K562 (cell line): ENCODE data around the gene TARS2. TPM values are rescaled to one million over a fixed set of nuclear protein-coding genes. Genes with fewer than 3 reads are reported as not detected.

Source experiments
- EP300 ChIP-seq: IDR thresholded peaks from 2 replicates; pipeline ENCODE4 v1.6.1; 2012; ENCODE audit warnings: low read length, improper control_type of control experiment
- GATAD2B ChIP-seq: fragments of 450-650 bp; IDR thresholded peaks from 2 replicates; pipeline ENCODE4 v1.6.1; 2017; ENCODE audit warnings: mild to moderate bottlenecking, borderline replicate concordance
- HMGN3 ChIP-seq: IDR thresholded peaks from 2 replicates; pipeline ENCODE4 v1.6.1; 2011; ENCODE audit warnings: borderline replicate concordance, low read depth, mild to moderate bottlenecking, mixed read lengths, low read length; ENCODE audit not compliant: insufficient read length; ENCODE audit errors: extremely low read depth
- KDM4B ChIP-seq, 2 experiments: fragments of 450-650 bp in 1 of 2; sonication (generic) in 1 of 2; IDR thresholded peaks; 2 replicates each; pipeline ENCODE4 v1.6.1; 2016 to 2017; ENCODE audit warnings: borderline replicate concordance in 2 of 2, antibody characterized with exemption in 1 of 2, low read depth in 1 of 2, mild to moderate bottlenecking in 1 of 2
- NFIC ChIP-seq: fragments of 450-650 bp; IDR thresholded peaks from 2 replicates; pipeline ENCODE4 v1.6.1; 2017; ENCODE audit warnings: mild to moderate bottlenecking, inconsistent platforms
- PCBP2 ChIP-seq: fragments of 200-400 bp; formaldehyde crosslinking; IDR thresholded peaks from 2 replicates; pipeline ENCODE4 v1.6.1; 2018; ENCODE audit warnings: low read length, low read depth, mild to moderate bottlenecking, moderate library complexity; ENCODE audit not compliant: poor library complexity, severe bottlenecking
- RHOXF2B ChIP-seq: fragments of 250-450 bp; sonication (Bioruptor Pico); conservative IDR thresholded peaks from 2 replicates; pipeline ENCODE4 v1.5.1; 2021
- SMARCA4 ChIP-seq: fragments of 450-650 bp; IDR thresholded peaks from 2 replicates; pipeline ENCODE4 v1.6.1; 2016
- SMC3 ChIP-seq: conservative IDR thresholded peaks from 2 replicates; pipeline ENCODE4 v1.6.1; 2011; ENCODE audit warnings: low read depth, low read length, improper control_type of control experiment; ENCODE audit not compliant: insufficient read depth
- TAF1 ChIP-seq: IDR thresholded peaks from 2 replicates; pipeline ENCODE4 v1.6.1; 2011; ENCODE audit warnings: mild to moderate bottlenecking, low read length, moderate library complexity; ENCODE audit not compliant: insufficient read depth, control insufficient read depth, severe bottlenecking; ENCODE audit errors: extremely low read depth
- polyA plus RNA-seq, 8 experiments: library from polyadenylated mRNA; depleted of rRNA in 4 of 8; stranded (reverse) in 5 of 8; unstranded in 3 of 8; fragments of >200 nt; fragmentation: Nextera tagmentation in 2 of 8; fragmentation: Illumina TruSeq in 1 of 8; extraction: Ambion mirVana in 2 of 8; extraction: Trizol in 1 of 8; gene quantifications; 2 replicates each; pipeline versions ENCODE4 v1.2.1 to v1.2.3, GENCODE V29; 2011 to 2014; ENCODE audit warnings: inconsistent platforms in 1 of 8, missing spikeins in 1 of 8
- total RNA-seq, 7 experiments: library from RNA; depleted of rRNA in 6 of 7; stranded (reverse); fragments of >200 nt in 6 of 7; fragmentation: Illumina TruSeq in 2 of 7; extraction: Trizol in 2 of 7; gene quantifications; 2 replicates each; pipeline versions ENCODE4 v1.2.1 to v1.2.3, GENCODE V29; 2011 to 2021; ENCODE audit warnings: low replicate concordance in 1 of 7
- TF ChIP-seq, protein P1 (sequence below), 3 experiments: IDR thresholded peaks in 2 of 3; conservative IDR thresholded peaks in 1 of 3; 2 replicates each; pipeline ENCODE4 v1.5.1; 2011 to 2012; ENCODE audit warnings: low read length in 3 of 3, mild to moderate bottlenecking in 3 of 3, control low read depth in 2 of 3, improper control_type of control experiment in 1 of 3, inconsistent platforms in 1 of 3, low read depth in 1 of 3, mixed read lengths in 1 of 3, moderate library complexity in 1 of 3; ENCODE audit not compliant: insufficient read depth in 2 of 3
- TF ChIP-seq, protein P2 (sequence below), 2 experiments: fragments of 450-650 bp; IDR thresholded peaks; 2 replicates each; pipeline ENCODE4 v1.6.1; 2018; ENCODE audit warnings: mild to moderate bottlenecking in 2 of 2, low read depth in 1 of 2; ENCODE audit not compliant: partially characterized antibody in 2 of 2
- TF ChIP-seq, protein P3 (sequence below): sonication (generic); formaldehyde crosslinking; IDR thresholded peaks from 2 replicates; pipeline ENCODE4 v1.8.0; 2022; ENCODE audit warnings: missing genetic modification reagents, mild to moderate bottlenecking, borderline replicate concordance
- TF ChIP-seq, protein P4 (sequence below): fragments of 250-450 bp; sonication (Bioruptor Pico); IDR thresholded peaks from 2 replicates; pipeline ENCODE4 v1.5.0; 2020; ENCODE audit warnings: mild to moderate bottlenecking

The TARS2 gene
- total and polyA plus RNA-seq, 9 of the 15 experiments (the other 6 are each of a cell fraction or from before 2014, with no cell fraction given) = 17.0 to 64.2 (median 39.4) TPM

DNA sequence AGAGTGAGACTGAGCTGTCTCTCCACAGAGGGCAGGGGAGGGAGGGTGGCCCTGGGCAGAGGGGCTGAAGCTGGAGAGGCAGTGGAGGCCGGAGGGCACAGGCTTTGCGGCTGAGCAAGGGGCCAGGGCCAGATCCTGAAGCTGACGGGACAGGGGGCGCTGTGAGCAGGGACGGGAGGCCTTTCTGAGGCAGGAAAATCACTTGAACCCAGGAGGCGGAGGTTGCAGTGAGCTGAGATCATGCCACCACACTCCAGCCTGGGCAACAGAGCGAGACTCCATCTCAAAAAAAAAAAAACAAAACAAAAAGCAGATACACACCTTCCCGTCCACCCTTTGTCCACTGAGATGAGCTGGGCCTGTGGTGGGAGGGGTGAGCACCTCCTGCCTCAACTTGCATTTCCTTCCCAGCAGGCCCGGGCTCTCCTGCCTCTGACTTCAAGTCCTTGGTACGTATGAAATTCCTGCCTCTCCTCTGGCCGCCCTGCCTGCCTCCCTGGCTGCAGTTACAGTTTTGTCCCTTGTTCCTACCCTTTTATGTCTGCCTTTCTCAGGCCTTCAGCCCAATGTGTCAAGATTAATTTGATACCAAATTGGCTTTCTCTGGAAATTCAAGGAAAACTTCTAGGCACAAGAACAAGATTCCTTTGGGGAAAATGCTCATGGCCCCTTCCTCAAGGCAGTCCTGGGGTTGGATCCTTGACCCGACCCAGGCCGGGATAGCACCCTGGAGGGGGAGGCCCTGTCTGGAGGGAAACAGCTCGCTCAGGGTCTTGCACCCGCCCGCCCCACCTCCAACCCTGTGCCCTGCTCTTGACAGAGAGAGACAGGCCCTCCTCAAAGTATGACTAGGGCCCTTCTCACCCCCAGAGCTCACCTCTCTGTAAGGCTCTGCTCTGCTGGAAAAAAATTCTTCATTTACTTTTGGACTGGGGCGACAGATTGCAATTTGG, 50.8 kb downstream of the TARS2 start (continued):
- TF ChIP-seq KDM4B (IDR thresholded peaks at IDR 0.05; ENCODE audit: borderline replicate concordance in 2 of 2, low read depth in 1 of 2) (no peak), HMGN3 (no peak), GATAD2B (no peak), SMC3 (no peak), TAF1 (no peak), RHOXF2B (CRISPR knock-in tag) (no peak), NFIC (no peak), EP300 (no peak), PCBP2 (no peak), SMARCA4 (0 out of 2 replicates have a peak, but pooled peaks have one; percentile 11)
- TF ChIP-seq, protein P1, sequence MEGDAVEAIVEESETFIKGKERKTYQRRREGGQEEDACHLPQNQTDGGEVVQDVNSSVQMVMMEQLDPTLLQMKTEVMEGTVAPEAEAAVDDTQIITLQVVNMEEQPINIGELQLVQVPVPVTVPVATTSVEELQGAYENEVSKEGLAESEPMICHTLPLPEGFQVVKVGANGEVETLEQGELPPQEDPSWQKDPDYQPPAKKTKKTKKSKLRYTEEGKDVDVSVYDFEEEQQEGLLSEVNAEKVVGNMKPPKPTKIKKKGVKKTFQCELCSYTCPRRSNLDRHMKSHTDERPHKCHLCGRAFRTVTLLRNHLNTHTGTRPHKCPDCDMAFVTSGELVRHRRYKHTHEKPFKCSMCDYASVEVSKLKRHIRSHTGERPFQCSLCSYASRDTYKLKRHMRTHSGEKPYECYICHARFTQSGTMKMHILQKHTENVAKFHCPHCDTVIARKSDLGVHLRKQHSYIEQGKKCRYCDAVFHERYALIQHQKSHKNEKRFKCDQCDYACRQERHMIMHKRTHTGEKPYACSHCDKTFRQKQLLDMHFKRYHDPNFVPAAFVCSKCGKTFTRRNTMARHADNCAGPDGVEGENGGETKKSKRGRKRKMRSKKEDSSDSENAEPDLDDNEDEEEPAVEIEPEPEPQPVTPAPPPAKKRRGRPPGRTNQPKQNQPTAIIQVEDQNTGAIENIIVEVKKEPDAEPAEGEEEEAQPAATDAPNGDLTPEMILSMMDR (IDR thresholded peaks at IDR 0.05 in 2 of 3, conservative IDR thresholded peaks at IDR 0.05 in 1 of 3; ENCODE audit: insufficient read depth in 2 of 3, low read depth in 1 of 3, low read length in 3 of 3) = peak; percentile 24 to 42 (median 38); a peak in 4 of 6 replicates
- TF ChIP-seq, protein P2, sequence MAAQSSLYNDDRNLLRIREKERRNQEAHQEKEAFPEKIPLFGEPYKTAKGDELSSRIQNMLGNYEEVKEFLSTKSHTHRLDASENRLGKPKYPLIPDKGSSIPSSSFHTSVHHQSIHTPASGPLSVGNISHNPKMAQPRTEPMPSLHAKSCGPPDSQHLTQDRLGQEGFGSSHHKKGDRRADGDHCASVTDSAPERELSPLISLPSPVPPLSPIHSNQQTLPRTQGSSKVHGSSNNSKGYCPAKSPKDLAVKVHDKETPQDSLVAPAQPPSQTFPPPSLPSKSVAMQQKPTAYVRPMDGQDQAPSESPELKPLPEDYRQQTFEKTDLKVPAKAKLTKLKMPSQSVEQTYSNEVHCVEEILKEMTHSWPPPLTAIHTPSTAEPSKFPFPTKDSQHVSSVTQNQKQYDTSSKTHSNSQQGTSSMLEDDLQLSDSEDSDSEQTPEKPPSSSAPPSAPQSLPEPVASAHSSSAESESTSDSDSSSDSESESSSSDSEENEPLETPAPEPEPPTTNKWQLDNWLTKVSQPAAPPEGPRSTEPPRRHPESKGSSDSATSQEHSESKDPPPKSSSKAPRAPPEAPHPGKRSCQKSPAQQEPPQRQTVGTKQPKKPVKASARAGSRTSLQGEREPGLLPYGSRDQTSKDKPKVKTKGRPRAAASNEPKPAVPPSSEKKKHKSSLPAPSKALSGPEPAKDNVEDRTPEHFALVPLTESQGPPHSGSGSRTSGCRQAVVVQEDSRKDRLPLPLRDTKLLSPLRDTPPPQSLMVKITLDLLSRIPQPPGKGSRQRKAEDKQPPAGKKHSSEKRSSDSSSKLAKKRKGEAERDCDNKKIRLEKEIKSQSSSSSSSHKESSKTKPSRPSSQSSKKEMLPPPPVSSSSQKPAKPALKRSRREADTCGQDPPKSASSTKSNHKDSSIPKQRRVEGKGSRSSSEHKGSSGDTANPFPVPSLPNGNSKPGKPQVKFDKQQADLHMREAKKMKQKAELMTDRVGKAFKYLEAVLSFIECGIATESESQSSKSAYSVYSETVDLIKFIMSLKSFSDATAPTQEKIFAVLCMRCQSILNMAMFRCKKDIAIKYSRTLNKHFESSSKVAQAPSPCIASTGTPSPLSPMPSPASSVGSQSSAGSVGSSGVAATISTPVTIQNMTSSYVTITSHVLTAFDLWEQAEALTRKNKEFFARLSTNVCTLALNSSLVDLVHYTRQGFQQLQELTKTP (IDR thresholded peaks at IDR 0.05; ENCODE audit: low read depth in 1 of 2, partially characterized antibody in 2 of 2) = peak in 1 of 2 experiments; percentile 51
- TF ChIP-seq, protein P3, sequence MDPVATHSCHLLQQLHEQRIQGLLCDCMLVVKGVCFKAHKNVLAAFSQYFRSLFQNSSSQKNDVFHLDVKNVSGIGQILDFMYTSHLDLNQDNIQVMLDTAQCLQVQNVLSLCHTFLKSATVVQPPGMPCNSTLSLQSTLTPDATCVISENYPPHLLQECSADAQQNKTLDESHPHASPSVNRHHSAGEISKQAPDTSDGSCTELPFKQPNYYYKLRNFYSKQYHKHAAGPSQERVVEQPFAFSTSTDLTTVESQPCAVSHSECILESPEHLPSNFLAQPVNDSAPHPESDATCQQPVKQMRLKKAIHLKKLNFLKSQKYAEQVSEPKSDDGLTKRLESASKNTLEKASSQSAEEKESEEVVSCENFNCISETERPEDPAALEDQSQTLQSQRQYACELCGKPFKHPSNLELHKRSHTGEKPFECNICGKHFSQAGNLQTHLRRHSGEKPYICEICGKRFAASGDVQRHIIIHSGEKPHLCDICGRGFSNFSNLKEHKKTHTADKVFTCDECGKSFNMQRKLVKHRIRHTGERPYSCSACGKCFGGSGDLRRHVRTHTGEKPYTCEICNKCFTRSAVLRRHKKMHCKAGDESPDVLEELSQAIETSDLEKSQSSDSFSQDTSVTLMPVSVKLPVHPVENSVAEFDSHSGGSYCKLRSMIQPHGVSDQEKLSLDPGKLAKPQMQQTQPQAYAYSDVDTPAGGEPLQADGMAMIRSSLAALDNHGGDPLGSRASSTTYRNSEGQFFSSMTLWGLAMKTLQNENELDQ = no peak
- TF ChIP-seq, protein P4, sequence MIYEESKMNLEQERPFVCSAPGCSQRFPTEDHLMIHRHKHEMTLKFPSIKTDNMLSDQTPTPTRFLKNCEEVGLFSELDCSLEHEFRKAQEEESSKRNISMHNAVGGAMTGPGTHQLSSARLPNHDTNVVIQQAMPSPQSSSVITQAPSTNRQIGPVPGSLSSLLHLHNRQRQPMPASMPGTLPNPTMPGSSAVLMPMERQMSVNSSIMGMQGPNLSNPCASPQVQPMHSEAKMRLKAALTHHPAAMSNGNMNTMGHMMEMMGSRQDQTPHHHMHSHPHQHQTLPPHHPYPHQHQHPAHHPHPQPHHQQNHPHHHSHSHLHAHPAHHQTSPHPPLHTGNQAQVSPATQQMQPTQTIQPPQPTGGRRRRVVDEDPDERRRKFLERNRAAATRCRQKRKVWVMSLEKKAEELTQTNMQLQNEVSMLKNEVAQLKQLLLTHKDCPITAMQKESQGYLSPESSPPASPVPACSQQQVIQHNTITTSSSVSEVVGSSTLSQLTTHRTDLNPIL = no peak
